HCT116 (cell line): ENCODE measurements around the gene IFNL4. TPM values are rescaled to one million over a fixed set of nuclear protein-coding genes. Genes with fewer than 3 reads are reported as not detected.

Experiments
- ATAC-seq: fragments of 200-7000 bp; cut with Tn5 transposase; 2 replicates; pipeline ENCODE4 v1.9.1; 2020; ENCODE audit warnings: mild to moderate bottlenecking, moderate library complexity
- BruUV-seq: library from RNA; stranded (reverse); fragments of 400-500 nt; replicated peaks from 2 replicates; lab custom pipeline; 2021; lab: Mats Ljungman, UMichigan
- CTCF ChIA-PET: fragments of 300-600 bp; sonication (Branson Sonifier 250); formaldehyde crosslinking; loops from one replicate; lab custom pipeline; 2021; ENCODE audit warnings: antibody characterized with exemption; lab: Charles Lee
- POLR2A ChIA-PET: fragments of 300-600, 350-600 bp; sonication (Branson Sonifier 250); formaldehyde crosslinking; loops from one replicate; lab custom pipeline; 2021; ENCODE audit warnings: antibody characterized with exemption; lab: Charles Lee
- RAD21 ChIA-PET, 2 experiments: fragments of 300-600 bp; sonication (Branson Sonifier 250); formaldehyde crosslinking; loops; one replicate each; lab custom pipeline; 2023; ENCODE audit warnings: low total read pairs in 2 of 2; ENCODE audit not compliant: uncharacterized antibody in 2 of 2, unreplicated experiment in 2 of 2, low non-redundant PET in 1 of 2; lab: Charles Lee
- DNase-seq: peaks from one replicate; pipeline ENCODE4 v3.0.0-alpha.2; 2010; ENCODE audit warnings: low read depth, low spot score
- H2AFZ ChIP-seq: fragments of 200-600 bp; shearing (Covaris generic), sonication (generic); 2 replicates; pipeline ENCODE4 v1.6.1; 2017; ENCODE audit warnings: low read depth, mixed run types, mixed read lengths, antibody characterized with exemption, low read length; ENCODE audit not compliant: poor library complexity, severe bottlenecking
- H3K27ac ChIP-seq: 2 replicates; pipeline ENCODE4 v1.5.1; 2012; ENCODE audit warnings: low read depth, low read length
- H3K27me3 ChIP-seq: fragments of 200-600 bp; sonication (generic); 2 replicates; pipeline ENCODE4 v1.6.1; 2016; ENCODE audit warnings: mixed run types, low read length, mixed read lengths; ENCODE audit not compliant: insufficient read depth
- H3K36me3 ChIP-seq, 2 experiments: fragments of 200-500 bp in 1 of 2; fragments of 200-600 bp in 1 of 2; sonication (Bioruptor generic) in 1 of 2; sonication (generic) in 1 of 2; 2 replicates each; pipeline versions ENCODE4 v1.5.1 to v1.6.1; 2014 to 2016; ENCODE audit warnings: low read length in 2 of 2, inconsistent platforms in 1 of 2, mixed read lengths in 1 of 2, mixed run types in 1 of 2; ENCODE audit not compliant: insufficient read depth in 2 of 2, control insufficient read depth in 1 of 2
- H3K4me1 ChIP-seq, 2 experiments: fragments of 200-600 bp in 1 of 2; sonication (generic) in 1 of 2; 2 replicates each; pipeline versions ENCODE4 v1.5.1 to v1.6.1; 2012 to 2017; ENCODE audit warnings: low read length in 2 of 2, inconsistent platforms in 1 of 2, mild to moderate bottlenecking in 1 of 2, mixed read lengths in 1 of 2, mixed run types in 1 of 2, moderate library complexity in 1 of 2; ENCODE audit not compliant: insufficient read depth in 2 of 2, control insufficient read depth in 1 of 2
- H3K4me2 ChIP-seq: fragments of 200-600 bp; sonication (generic); 2 replicates; pipeline ENCODE4 v1.6.1; 2017; ENCODE audit warnings: mixed run types, low read length, mixed read lengths
- H3K4me3 ChIP-seq, 2 experiments: fragments of 200-600 bp in 1 of 2; sonication (generic) in 1 of 2; replicated peaks in 1 of 2; 2 replicates each; pipeline ENCODE4 v1.5.1; 2011 to 2016; ENCODE audit warnings: low read length in 2 of 2, control low read depth in 1 of 2, low read depth in 1 of 2, mild to moderate bottlenecking in 1 of 2, mixed read lengths in 1 of 2, mixed run types in 1 of 2
- H3K79me2 ChIP-seq: fragments of 200-600 bp; sonication (generic); 2 replicates; pipeline ENCODE4 v1.6.1; 2017; ENCODE audit warnings: mild to moderate bottlenecking, mixed run types, low read length, moderate library complexity, mixed read lengths; ENCODE audit not compliant: insufficient read depth
- H3K9ac ChIP-seq: fragments of 200-600 bp; sonication (generic); 2 replicates; pipeline ENCODE4 v1.6.1; 2016; ENCODE audit warnings: low read length, mixed read lengths
- H3K9me2 ChIP-seq: fragments of 200-600 bp; sonication (generic), shearing (Covaris generic); 2 replicates; pipeline ENCODE4 v1.6.1; 2017; ENCODE audit warnings: mixed run types, mild to moderate bottlenecking, moderate library complexity; ENCODE audit not compliant: insufficient read depth
- H3K9me3 ChIP-seq, 2 experiments: fragments of 200-500 bp in 1 of 2; fragments of 200-600 bp in 1 of 2; sonication (Bioruptor generic) in 1 of 2; sonication (generic) in 1 of 2; 2 replicates each; pipeline ENCODE4 v1.6.1; 2014 to 2017; ENCODE audit warnings: low read length in 2 of 2, mixed read lengths in 2 of 2, inconsistent platforms in 1 of 2, low read depth in 1 of 2, mild to moderate bottlenecking in 1 of 2, mixed run types in 1 of 2, moderate library complexity in 1 of 2; ENCODE audit not compliant: control insufficient read depth in 1 of 2, insufficient read depth in 1 of 2
- H4K20me1 ChIP-seq: fragments of 200-600 bp; sonication (generic), shearing (Covaris generic); 2 replicates; pipeline ENCODE4 v1.6.1; 2017; ENCODE audit warnings: mixed run types, mild to moderate bottlenecking, moderate library complexity; ENCODE audit not compliant: insufficient read depth
- CBX3 ChIP-seq: IDR thresholded peaks from 2 replicates; pipeline ENCODE4 v1.6.1; 2012; ENCODE audit warnings: low read depth
- CEBPB ChIP-seq: IDR thresholded peaks from 2 replicates; pipeline ENCODE4 v1.6.1; 2012; ENCODE audit warnings: low read depth
- CTCF ChIP-seq, 3 experiments: fragments of 200-600 bp in 1 of 3; sonication (generic) in 1 of 3; IDR thresholded peaks in 2 of 3; conservative IDR thresholded peaks in 1 of 3; 2 replicates each; pipeline ENCODE4 v1.5.1; 2012 to 2017; ENCODE audit warnings: low read depth in 2 of 3, low read length in 2 of 3, antibody characterized with exemption in 1 of 3, borderline replicate concordance in 1 of 3, control low read depth in 1 of 3, mild to moderate bottlenecking in 1 of 3, mixed read lengths in 1 of 3, mixed run types in 1 of 3, moderate library complexity in 1 of 3; ENCODE audit not compliant: insufficient read depth in 1 of 3
- EZH2phosphoT487 ChIP-seq: fragments of 200-600 bp; IDR thresholded peaks from 2 replicates; pipeline ENCODE4 v1.6.1; 2018; ENCODE audit warnings: antibody characterized with exemption, borderline replicate concordance
- POLR2AphosphoS5 ChIP-seq: IDR thresholded peaks from 2 replicates; pipeline ENCODE4 v1.6.1; 2011; ENCODE audit warnings: mild to moderate bottlenecking, low read depth, low read length, moderate library complexity
- REST ChIP-seq: IDR thresholded peaks from 2 replicates; pipeline ENCODE4 v1.6.1; 2012; ENCODE audit warnings: low read depth
- TCF7L2 ChIP-seq: IDR thresholded peaks from 2 replicates; pipeline ENCODE4 v1.7.0; 2011; ENCODE audit warnings: borderline replicate concordance, inconsistent platforms; ENCODE audit not compliant: insufficient read depth, insufficient read length; ENCODE audit errors: extremely low read depth
- intact Hi-C: fragments of 100-400 bp; cut with micrococcal nuclease; formaldehyde crosslinking; loops from 2 replicates; pipeline ENCODE4 v1.10.0; 2022
- total RNA-seq: library from RNA; stranded (reverse); gene quantifications from one replicate; pipeline ENCODE4 v1.2.1, GENCODE V29; 2021; ENCODE audit not compliant: unreplicated experiment

The IFNL4 gene
- total RNA-seq, 1 experiment from 2014 or later: not detected

- CTCF ChIA-PET: no interaction called here
Measured at GRCh38 chr19:39282021-39282420, 33.4 kb upstream of the IFNL4 start.

GRCh38 chr19:39277598-39277997 lies 28.9 kb upstream of the IFNL4 start:
- intact Hi-C loops: no loop called here
- Histone ChIP-seq H2AFZ (no peak overlapping the region), H4K20me1 (no peaks in the 10 kb centered on the region), H3K9me3 (no peaks in the 10 kb centered on the region), H3K36me3 (no peaks in the 10 kb centered on the region), H3K4me1 (peaks cover 3 to 8% of the 10 kb centered on the region in 2 experiments), H3K4me2 (no peak overlapping the region), H3K4me3 (no peak overlapping the region), H3K27me3 (no peaks in the 10 kb centered on the region), H3K9ac (no peak overlapping the region), H3K79me2 (no peaks in the 10 kb centered on the region), H3K27ac (no peak overlapping the region), H3K9me2 (no peaks in the 10 kb centered on the region)
- CTCF ChIA-PET: no interaction called here
- TF ChIP-seq POLR2AphosphoS5: no peak
- no peak for TF ChIP-seq REST
- TF ChIP-seq CBX3: no peak
- TF ChIP-seq CEBPB: no peak
- TF ChIP-seq CTCF (IDR thresholded peaks at IDR 0.05 in 2 of 3, conservative IDR thresholded peaks at IDR 0.05 in 1 of 3; ENCODE audit: borderline replicate concordance in 1 of 3, insufficient read depth in 1 of 3, low read depth in 2 of 3, low read length in 2 of 3): no peak
- TF ChIP-seq TCF7L2: no peak
- BruUV-seq: no TSS peak
- ATAC-seq: no peak
- DNase-seq: no peak
- POLR2A ChIA-PET: no interaction called here
- RAD21 ChIA-PET: no interaction called here

More at GRCh38 chr19:39282021-39282420, 33.4 kb upstream of the IFNL4 start:
- H3K4me3 ChIP-seq: no peak overlapping the region
- ATAC-seq (no peak), DNase-seq (no peak)
- no peak overlapping the region for H3K9ac ChIP-seq
- H3K79me2 ChIP-seq: no peaks in the 10 kb centered on the region
- H3K36me3 ChIP-seq: no peaks in the 10 kb centered on the region
- no peaks in the 10 kb centered on the region for H3K9me2 ChIP-seq
- no peaks in the 10 kb centered on the region for H4K20me1 ChIP-seq
- H3K9me3 ChIP-seq: peaks cover 0 to 8% of the 10 kb centered on the region in 2 experiments; a peak in 1 of 4 replicates
- H2AFZ ChIP-seq: no peak overlapping the region
- TF ChIP-seq EZH2phosphoT487: no peak
- TF ChIP-seq, all 23 proteins: peak for 0
- Histone ChIP-seq H3K27me3 (no peaks in the 10 kb centered on the region), H3K27ac (no peak overlapping the region), H3K4me2 (no peak overlapping the region), H3K4me1 (no peaks in the 10 kb centered on the region)
- POLR2A ChIA-PET: no interaction called here
- RAD21 ChIA-PET: no interaction called here
- no TSS peak for BruUV-seq
- intact Hi-C loops: no loop called here
